ENCODE results near the gene SGO1.

DNA sequence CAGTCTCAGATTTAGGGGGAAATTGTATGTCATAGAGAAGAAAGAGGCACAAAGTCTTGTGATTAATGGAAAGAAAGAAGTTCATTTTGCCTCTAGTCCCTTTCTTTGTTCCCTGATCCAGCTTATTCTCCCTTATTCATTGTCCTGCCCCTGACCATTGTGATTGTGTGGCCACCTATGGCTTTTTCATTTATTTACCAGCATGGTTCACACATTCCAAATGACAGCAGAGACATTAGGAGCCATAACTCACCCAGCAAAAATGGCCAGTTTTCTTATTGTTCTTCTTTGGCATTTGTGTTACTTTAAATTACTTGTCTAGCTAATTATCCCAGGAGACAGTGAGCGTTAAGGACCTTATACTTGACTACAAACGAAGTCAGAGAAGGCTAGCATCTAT, 36.3 kb upstream of the SGO1 start:
- no peak for TF ChIP-seq YY1 (IDR thresholded peaks at IDR 0.05; ENCODE audit: insufficient read depth, insufficient read length)
- no peak for TF ChIP-seq ZNF274 (IDR thresholded peaks at IDR 0.05; ENCODE audit: low read depth, low read length)
- no peak for TF ChIP-seq SUZ12 (IDR thresholded peaks at IDR 0.05; ENCODE audit: extremely low read depth, insufficient read depth, insufficient read length)

All from NT2/D1 (cell line).